ENCODE data around the gene TNKS1BP1.
"Not testable (repeated sequence)": the region's sequence is repeated elsewhere in the genome, so short reads cannot be mapped to it uniquely, and the experiment has no call there.

The TNKS1BP1 gene

DNA sequence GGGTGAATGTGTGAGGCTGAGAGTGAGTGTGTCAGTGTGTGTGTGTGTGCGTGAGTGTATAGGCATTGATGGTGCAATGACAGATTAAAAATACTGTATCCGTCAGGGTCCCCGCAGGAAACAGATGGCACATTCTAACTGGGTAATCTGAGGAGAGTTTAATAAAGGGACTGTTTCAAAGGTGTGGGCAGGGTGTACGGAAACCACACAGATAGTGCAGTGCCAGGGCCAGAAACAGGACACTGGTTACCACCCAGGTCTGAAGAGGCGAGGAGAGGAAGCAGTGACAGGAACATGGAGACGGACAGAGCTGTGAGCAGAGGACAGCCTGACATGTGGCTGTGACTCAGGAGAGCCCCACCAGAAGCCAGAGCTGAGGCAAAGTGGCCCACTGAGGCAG is 29.9 kb upstream of the TNKS1BP1 start:
- no peak for DNase-seq (ENCODE audit: low read depth)

DNA sequence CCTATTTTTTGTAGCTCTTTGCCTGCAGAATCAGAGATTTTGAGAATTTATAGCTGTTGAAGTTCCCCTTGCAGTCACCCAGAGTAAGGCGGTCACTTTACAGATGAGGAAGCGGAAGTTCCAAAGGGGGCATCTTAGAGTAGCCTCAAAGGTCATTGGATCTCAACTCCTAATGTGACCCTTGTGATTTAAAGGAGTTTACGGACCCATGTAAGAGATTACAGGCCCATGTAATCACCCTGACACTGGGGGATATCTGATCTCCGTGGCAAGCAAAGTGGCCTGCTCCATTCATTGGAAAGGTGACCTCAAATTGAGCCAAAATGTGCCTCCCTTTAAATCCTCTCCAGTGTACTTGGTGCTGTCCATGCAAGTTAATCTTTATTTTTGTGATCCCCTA is 29.1 kb upstream of the TNKS1BP1 start:
- DNase-seq (ENCODE audit: low read depth): no peak

GRCh38 chr11:57353446-57353845 is 28.7 kb upstream of the TNKS1BP1 start:
- DNase-seq (ENCODE audit: low read depth): no peak

DNA sequence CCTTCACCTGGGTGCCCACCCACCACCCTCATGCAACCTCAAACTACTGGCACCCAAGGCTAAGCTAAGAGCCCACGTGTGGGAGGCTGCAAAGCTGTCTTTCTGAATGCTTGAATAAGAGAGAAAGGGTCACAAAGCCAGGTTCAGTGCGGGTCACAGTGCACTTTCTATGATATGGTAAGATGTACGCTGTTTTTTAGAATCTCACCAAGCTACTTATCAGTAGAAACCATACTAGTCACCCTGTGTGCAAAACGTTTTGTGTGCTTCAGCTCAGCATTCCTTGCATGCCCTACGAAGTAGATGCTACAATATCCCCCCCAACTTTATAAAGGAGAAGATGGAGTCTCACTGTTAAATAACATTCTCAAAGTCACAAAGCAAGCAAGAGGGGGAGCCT is 28.3 kb upstream of the TNKS1BP1 start:
- no peak for DNase-seq (ENCODE audit: low read depth)

- DNase-seq (ENCODE audit: low read depth): no peak
These were observed 24.9 kb upstream of the TNKS1BP1 start for GRCh38 chr11:57349491-57350274.

DNA sequence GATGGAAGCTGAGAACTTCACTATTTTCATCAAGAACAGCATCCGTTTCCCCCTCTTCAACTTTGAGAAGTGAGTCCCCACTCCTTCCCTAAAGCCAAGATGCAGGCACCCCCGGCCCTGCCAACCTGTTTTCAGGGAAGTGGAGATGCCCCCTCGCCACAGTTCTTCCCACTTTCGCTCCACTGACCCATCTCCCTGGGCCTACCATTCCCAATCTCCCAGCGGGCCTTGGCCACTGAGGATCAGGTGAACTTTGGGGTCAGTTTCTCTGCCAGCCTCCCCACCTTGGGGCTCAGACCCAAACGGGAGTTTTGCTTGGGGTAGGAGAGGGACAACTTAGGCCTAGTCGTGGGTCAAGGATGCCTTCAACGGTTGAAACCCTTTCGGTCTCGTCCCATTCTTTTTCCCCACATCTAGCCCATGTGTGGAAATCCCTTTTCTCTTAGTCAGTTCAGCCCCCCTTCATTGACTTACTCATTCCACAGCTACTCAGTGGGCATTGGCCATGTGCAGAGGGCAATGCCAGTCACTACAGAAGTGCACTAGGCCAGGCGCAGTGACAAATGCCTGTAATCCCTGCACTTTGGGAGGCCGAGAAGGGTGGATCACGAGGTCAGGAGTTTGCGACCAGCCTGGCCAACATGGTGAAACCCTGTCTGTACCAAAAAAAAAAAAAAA is 24.0 kb upstream of the TNKS1BP1 start:
- no peak for DNase-seq (ENCODE audit: low read depth)

- DNase-seq (ENCODE audit: low read depth): no peak
These were observed 23.3 kb upstream of the TNKS1BP1 start for GRCh38 chr11:57348052-57348451.

GRCh38 chr11:57347336-57347735 is 22.6 kb upstream of the TNKS1BP1 start:
- no peak for DNase-seq (ENCODE audit: low read depth)

DNA sequence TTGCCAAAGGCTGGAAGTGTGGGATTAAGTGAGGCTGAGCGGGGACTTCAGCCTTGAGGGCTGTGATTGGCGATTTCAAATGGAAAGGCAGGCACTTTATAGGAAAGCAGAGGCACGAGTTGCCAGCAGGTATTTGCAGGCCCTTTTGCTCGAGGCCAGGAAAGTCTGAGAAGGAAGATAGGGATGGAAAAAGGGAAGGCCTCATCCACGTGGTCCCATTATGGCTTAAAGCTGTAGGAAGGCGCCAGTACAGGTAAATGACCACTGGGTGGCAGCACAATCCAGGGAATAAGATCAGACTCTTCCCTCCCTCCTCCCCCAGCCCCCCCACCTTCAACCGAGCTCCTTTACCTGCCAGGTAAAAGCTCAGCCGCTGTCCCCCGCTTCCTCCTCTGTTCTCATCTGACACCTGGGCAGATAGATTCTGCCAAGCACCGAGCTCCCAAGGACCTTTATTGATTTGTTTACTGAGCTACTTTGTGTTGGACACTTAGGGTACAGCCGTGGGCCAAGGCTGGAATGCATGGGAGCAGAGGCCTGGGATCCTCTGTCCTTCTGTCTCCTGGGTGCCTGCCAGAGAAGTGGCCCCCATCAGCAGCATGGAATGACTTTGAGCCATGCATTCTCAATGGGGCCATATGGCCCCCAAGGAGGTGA is 20.9 kb upstream of the TNKS1BP1 start:
- DNase-seq (ENCODE audit: low read depth): peak; percentile 49

DNA sequence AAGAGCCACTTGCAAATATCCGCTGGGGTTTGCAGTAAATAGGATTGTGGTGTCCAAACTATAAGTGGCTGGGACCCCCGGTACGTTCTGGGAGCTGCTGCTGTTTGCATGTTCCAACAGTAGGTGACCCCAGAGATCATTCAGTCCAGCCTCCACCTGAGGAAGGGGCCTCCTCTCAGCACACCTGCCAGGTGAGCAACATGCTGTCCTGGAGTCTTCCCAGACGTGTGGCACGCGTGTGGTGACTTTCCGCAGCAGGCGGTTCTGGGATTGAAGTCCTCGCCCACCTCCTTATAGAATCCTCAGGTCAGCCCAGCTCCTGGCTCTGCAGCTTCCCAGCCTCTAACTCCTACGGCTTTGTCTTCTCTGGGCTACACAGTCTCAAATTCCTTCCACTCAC is 20.1 kb upstream of the TNKS1BP1 start:
- no peak for DNase-seq (ENCODE audit: low read depth)

- no peak for DNase-seq (ENCODE audit: low read depth)
These were observed 19.1 kb upstream of the TNKS1BP1 start for GRCh38 chr11:57343825-57344224.

DNA sequence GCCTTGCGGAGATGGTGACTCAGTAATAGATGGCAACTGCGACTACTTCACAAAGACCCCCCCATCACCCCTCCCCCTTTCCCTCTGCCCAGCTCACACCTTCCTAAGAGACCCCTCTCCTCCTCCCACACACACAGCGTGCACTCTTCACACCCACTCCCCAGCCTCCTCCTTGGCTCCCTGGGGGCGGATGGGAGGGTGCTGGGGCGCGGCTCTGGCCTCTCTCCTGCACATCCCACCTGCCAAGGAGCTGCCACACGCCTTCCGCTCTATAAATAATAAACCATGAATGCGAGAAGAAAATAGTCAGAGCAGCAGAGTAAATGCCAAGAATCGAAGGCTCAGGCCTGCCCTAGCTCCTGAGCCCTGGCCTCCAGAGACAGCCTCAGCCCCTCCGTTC is 17.9 kb upstream of the TNKS1BP1 start:
- no peak for DNase-seq (ENCODE audit: low read depth)

GRCh38 chr11:57341250-57341808 is 16.6 kb upstream of the TNKS1BP1 start:
- DNase-seq (ENCODE audit: low read depth): no peak

DNA sequence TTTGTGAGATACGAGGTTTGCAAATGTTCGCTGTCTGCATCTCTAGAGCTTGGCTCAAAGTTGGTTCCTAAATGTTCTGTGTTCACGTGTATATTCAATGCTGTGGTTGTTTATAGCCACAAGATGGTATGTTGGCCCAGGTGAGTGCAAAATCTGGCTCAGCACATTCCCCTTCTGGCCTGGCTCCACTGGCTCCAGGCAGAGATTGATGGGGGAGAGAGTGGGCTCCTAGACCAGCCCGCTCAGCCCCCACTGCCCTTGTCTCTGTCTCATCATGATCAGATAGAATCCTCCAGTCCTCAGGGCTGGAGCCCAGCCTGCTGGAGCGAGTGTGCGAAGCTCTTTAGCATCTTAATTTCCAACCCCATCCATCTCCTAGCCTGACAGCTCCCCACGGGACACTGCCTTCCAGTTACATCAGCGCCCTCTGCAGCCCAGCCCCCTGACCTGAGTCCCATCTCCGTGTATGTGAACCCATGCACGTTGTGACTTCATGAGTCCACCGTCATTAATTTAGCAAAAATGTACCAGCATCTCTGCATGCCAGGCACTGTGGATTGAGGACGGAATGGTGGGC is 15.4 kb upstream of the TNKS1BP1 start:
- no peak for DNase-seq (ENCODE audit: low read depth)

GRCh38 chr11:57339328-57339727 is 14.6 kb upstream of the TNKS1BP1 start:
- DNase-seq (ENCODE audit: low read depth): no peak

DNA sequence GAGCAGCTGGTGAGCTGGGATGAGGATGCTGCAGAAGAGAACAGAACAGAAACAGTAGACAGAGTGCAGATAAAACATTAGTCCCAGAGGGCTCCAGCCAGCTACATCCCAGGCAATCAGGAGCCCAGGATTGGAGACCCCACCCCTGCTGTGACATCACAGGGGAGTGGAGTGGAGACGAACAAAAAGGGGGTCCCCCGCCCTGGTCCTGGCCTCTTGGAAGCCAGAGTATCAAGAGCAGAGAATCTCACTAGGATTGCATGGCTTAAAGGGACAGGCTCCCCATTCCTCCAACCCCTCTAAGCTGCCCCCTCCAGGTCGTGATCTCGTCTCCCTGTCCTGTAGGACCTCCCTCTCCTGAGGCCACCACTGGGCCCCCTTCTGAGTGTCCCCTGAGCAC is 13.4 kb upstream of the TNKS1BP1 start, which contains the start of gene P2RX3:
TSS of gene P2RX3 (plus strand) at position 211 of the 400 bp plus-strand sequence. CDS start 199 bp downstream, outside the sequence.
- no peak for DNase-seq (ENCODE audit: low read depth)

DNA sequence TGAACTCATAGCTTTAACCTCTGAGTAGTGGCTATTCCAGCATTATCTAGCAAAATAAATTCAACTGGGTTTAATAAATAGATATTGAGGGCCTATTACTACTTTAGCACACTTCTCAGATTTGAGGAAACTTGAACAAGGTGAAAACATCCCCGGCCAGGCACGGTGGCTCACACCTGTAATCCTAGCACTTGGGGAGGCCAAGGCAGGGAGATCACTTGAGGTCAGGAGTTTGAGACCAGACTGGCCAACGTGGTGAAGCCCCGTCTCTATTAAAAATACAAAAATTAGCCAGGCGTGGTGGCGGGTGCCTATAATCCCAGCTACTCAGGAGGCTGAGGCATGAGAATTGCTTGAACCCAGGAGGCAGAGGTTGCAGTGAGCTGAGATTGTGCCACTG is 12.1 kb upstream of the TNKS1BP1 start:
- not testable (repeated sequence) for DNase-seq (ENCODE audit: low read depth)

DNA sequence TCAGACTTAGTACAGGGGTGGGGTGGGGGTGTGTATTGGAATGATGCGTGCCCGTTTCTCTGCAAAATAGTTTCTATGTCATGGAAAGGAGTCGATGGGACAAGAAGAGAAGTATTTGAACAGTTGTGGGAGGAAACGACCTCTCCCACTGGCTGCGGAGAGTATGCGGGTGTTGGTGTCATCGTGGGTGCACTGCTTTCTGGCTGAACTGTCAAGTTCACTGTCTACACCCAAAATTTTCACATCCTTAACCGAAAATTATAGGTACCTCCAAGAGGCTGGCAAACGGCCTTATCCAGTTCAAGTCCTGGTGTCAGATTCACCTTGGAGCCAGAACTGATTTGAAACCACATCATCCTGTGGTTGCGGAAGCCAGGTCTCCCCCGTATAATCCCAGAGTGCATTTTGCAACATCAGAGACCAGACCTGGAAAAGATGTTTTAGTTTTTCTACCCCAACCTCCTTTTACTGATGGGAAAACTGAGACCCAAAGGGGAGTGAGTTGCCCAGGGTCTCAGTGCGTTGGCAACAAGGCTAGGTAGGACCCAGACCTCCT is 11.4 kb upstream of the TNKS1BP1 start:
- no peak for DNase-seq (ENCODE audit: low read depth)

- DNase-seq (ENCODE audit: low read depth): peak; percentile 72
These were observed 10.8 kb upstream of the TNKS1BP1 start, which contains the start of gene SSRP1 for GRCh38 chr11:57335343-57336110. Gene SSRP1, minus strand, starts transcription at chr11:57335892. Its CDS starts 771 bp downstream, at chr11:57335121.

DNA sequence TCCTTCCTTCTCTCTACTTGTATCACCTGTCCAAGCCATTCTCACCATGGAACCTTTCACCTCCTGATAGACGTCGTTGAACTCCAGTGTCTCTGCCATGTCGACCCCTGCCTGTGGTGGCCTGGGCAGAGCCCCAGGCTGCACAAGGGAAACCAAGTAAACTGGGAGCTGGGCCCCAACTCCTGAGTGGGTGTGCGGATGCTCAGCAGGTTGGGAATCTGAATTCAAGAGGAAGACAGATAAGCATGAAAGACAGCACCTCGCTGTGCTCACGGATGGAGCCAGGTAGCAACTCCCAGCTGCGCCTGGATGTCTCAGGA is 10.2 kb upstream of the TNKS1BP1 start:
- DNase-seq (ENCODE audit: low read depth): no peak
